Endothelial cell of umbilical vein (primary cell): ENCODE data around the gene ATP2C2. TPM values are rescaled to one million over a fixed set of nuclear protein-coding genes. Genes with fewer than 3 reads are reported as not detected.

Experiments
- BruUV-seq: library from RNA; stranded (reverse); fragments of 400-500 nt; replicated peaks from 2 replicates; lab custom pipeline; 2021; lab: Mats Ljungman, UMichigan
- CTCF ChIA-PET: fragments of 300-600, 350-600 bp; sonication (Branson Sonifier 250); formaldehyde crosslinking; loops from one replicate; lab custom pipeline; 2021; ENCODE audit warnings: antibody characterized with exemption, inconsistent platforms; lab: Charles Lee
- POLR2A ChIA-PET: fragments of 300-600, 350-600 bp; sonication (Branson Sonifier 250); formaldehyde crosslinking; loops from one replicate; lab custom pipeline; 2021; ENCODE audit warnings: antibody characterized with exemption, inconsistent platforms; lab: Charles Lee
- DNase-seq: peaks from one replicate; pipeline ENCODE4 v3.0.0-alpha.2; 2011; ENCODE audit warnings: low read depth, low spot score
- FAIRE-seq: peaks from 2 replicates; lab custom pipeline; 2011; peaks lifted over from hg19 to GRCh38; lab: Jason Lieb, UNC
- H2AFZ ChIP-seq: 2 replicates; pipeline ENCODE4 v1.6.0; 2012; ENCODE audit warnings: low read depth, low read length, control low read depth, inconsistent platforms
- H3K27ac ChIP-seq: 2 replicates; pipeline ENCODE4 v1.5.1; 2011; ENCODE audit warnings: low read depth, mild to moderate bottlenecking, control low read depth, low read length, moderate library complexity; ENCODE audit not compliant: insufficient read depth
- H3K27me3 ChIP-seq, 2 experiments: 2 replicates each; pipeline versions ENCODE4 v1.6.0 to v1.6.1; 2011; ENCODE audit warnings: low read length in 2 of 2, mixed read lengths in 1 of 2; ENCODE audit not compliant: control insufficient read depth in 2 of 2, insufficient read depth in 2 of 2
- H3K36me3 ChIP-seq, 2 experiments: 2 replicates in 1 of 2; 3 replicates in 1 of 2; pipeline ENCODE4 v1.5.1; 2011; ENCODE audit warnings: low read length in 2 of 2, mild to moderate bottlenecking in 1 of 2, moderate library complexity in 1 of 2; ENCODE audit not compliant: control insufficient read depth in 2 of 2, insufficient read depth in 2 of 2; ENCODE audit errors: extremely low read depth in 1 of 2
- H3K4me1 ChIP-seq: 3 replicates; pipeline ENCODE4 v1.5.1; 2011; ENCODE audit warnings: mild to moderate bottlenecking, low read length; ENCODE audit not compliant: control insufficient read depth, insufficient read depth; ENCODE audit errors: extremely low read depth
- H3K4me2 ChIP-seq: 2 replicates; pipeline ENCODE4 v1.6.1; 2011; ENCODE audit warnings: low read length, control low read depth, mixed read lengths; ENCODE audit not compliant: insufficient read depth
- H3K4me3 ChIP-seq, 3 experiments: fragments of 200-600 bp in 1 of 3; sonication (generic), shearing (Covaris generic) in 1 of 3; replicated peaks in 1 of 3; 2 replicates each; pipeline ENCODE4 v1.5.1; 2011 to 2016; ENCODE audit warnings: control low read depth in 3 of 3, low read length in 3 of 3, mild to moderate bottlenecking in 2 of 3, inconsistent platforms in 1 of 3, low read depth in 1 of 3, moderate library complexity in 1 of 3; ENCODE audit not compliant: insufficient read depth in 1 of 3
- H3K79me2 ChIP-seq: 2 replicates; pipeline ENCODE4 v1.6.0; 2012; ENCODE audit warnings: low read length, inconsistent platforms; ENCODE audit not compliant: control insufficient read depth, insufficient read depth
- H3K9ac ChIP-seq: replicated peaks from 2 replicates; pipeline ENCODE3; 2011; ENCODE audit warnings: low read length, control low read depth; ENCODE audit not compliant: insufficient read depth; ENCODE audit errors: extremely low read depth
- H3K9me1 ChIP-seq: replicated peaks from 3 replicates; pipeline ENCODE4 v1.6.0; 2011; ENCODE audit warnings: mild to moderate bottlenecking, low read length; ENCODE audit not compliant: control insufficient read depth, insufficient read depth; ENCODE audit errors: extremely low read depth
- H3K9me3 ChIP-seq: replicated peaks from 2 replicates; pipeline ENCODE4 v1.5.1; 2012; ENCODE audit warnings: low read length, inconsistent platforms; ENCODE audit not compliant: control insufficient read depth, insufficient read depth
- H4K20me1 ChIP-seq: replicated peaks from 2 replicates; pipeline ENCODE3; 2011; ENCODE audit warnings: mild to moderate bottlenecking, low read length; ENCODE audit not compliant: control insufficient read depth, insufficient read depth; ENCODE audit errors: extremely low read depth
- CTCF ChIP-seq, 2 donors: IDR thresholded peaks; 1 replicate in 1 of 2; 2 replicates in 1 of 2; pipeline ENCODE4 v1.5.1; 2011; ENCODE audit warnings: low read length in 2 of 2, mild to moderate bottlenecking in 2 of 2, moderate library complexity in 2 of 2, control low read depth in 1 of 2, inconsistent platforms in 1 of 2, low read depth in 1 of 2; ENCODE audit not compliant: insufficient read depth in 1 of 2; ENCODE audit errors: extremely low read depth in 1 of 2
- EZH2 ChIP-seq: IDR thresholded peaks from 2 replicates; pipeline ENCODE4 v1.6.1; 2012; ENCODE audit warnings: borderline replicate concordance, low read depth, mild to moderate bottlenecking, moderate library complexity, low read length, inconsistent platforms; ENCODE audit not compliant: severe bottlenecking
- FOS ChIP-seq: IDR thresholded peaks from 2 replicates; pipeline ENCODE4 v1.6.1; 2011; ENCODE audit warnings: mild to moderate bottlenecking, low read length, moderate library complexity, borderline replicate concordance; ENCODE audit not compliant: insufficient read depth
- GATA2 ChIP-seq: IDR thresholded peaks from 2 replicates; pipeline ENCODE4 v1.7.0; 2011; ENCODE audit warnings: low read depth, mild to moderate bottlenecking, moderate library complexity, mixed read lengths, low read length; ENCODE audit not compliant: insufficient read length, insufficient read depth
- JUN ChIP-seq: IDR thresholded peaks from 2 replicates; pipeline ENCODE4 v1.6.1; 2011; ENCODE audit warnings: borderline replicate concordance, low read depth; ENCODE audit not compliant: insufficient read length, insufficient read depth
- MYC ChIP-seq: IDR thresholded peaks from one replicate; pipeline ENCODE4 v1.6.1; 2011; ENCODE audit warnings: mild to moderate bottlenecking, low read depth, low read length
- POLR2A ChIP-seq: IDR thresholded peaks from 2 replicates; pipeline ENCODE4 v1.6.1; 2012; ENCODE audit warnings: low read depth, mild to moderate bottlenecking, control low read depth, low read length
- POLR2AphosphoS5 ChIP-seq: IDR thresholded peaks from 2 replicates; pipeline ENCODE4 v1.6.1; 2012; ENCODE audit warnings: low read depth, mild to moderate bottlenecking, control low read depth, low read length, moderate library complexity; ENCODE audit not compliant: insufficient read depth
- dilution Hi-C: fragments of 300-500 bp; cut with MboI; formaldehyde crosslinking; loops from one replicate; pipeline ENCODE4 v1.15.0; 2019; ENCODE audit warnings: low sequenced_read_pairs; ENCODE audit not compliant: extremely low pct_ligation_motif_present
- intact Hi-C: fragments of 100-400 bp; cut with micrococcal nuclease; formaldehyde crosslinking; loops from one replicate; pipeline ENCODE4 v1.10.0; 2022
- polyA plus RNA-seq, 4 experiments: library from polyadenylated mRNA; depleted of rRNA in 3 of 4; stranded (reverse) in 3 of 4; unstranded in 1 of 4; fragments of >200 nt; gene quantifications; 2 replicates each; pipeline versions ENCODE4 v1.2.1 to v1.2.3, GENCODE V29; 2011 to 2012; ENCODE audit warnings: missing spikeins in 1 of 4
- total RNA-seq: library from RNA; stranded (reverse); gene quantifications from 2 replicates; pipeline ENCODE4 v1.2.3, GENCODE V29; 2021
- TF ChIP-seq, protein P1 (sequence below): IDR thresholded peaks from 2 replicates; pipeline ENCODE4 v1.6.1; 2011; ENCODE audit not compliant: insufficient read depth, insufficient read length

Gene ATP2C2
- total and polyA plus RNA-seq, 2 donors (not counting 3 experiments of a cell fraction or from before 2014, with no cell fraction given): not detected

DNA sequence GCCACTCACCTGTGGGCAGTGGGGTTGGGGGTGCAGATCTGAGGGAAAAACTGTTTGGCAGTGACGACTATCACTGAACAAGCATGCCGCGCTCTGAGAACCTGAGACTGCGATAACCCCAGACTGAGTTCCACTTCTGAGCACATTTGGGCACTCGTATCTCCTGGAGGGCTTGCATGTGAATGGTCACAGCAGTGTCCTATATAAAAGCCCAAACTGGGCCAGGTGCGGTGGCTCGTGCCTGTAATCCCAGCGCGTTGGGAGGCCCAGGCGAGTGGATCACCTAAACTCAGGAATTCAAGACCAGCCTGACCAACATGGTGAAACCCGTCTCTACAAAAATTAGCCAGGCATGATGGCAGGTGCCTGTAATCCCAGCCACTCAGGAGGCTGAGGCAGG is 18.7 kb downstream of the ATP2C2 start:
- Histone ChIP-seq H3K9me3 (no peaks in the 10 kb centered on the region), H4K20me1 (no peaks in the 10 kb centered on the region), H3K27ac (no peak overlapping the region), H3K36me3 (no peaks in the 10 kb centered on the region), H3K4me1 (no peaks in the 10 kb centered on the region), H3K9me1 (no peaks in the 10 kb centered on the region), H3K9ac (no peak overlapping the region), H3K4me3 (no peak overlapping the region), H3K27me3 (no peaks in the 10 kb centered on the region), H2AFZ (no peak overlapping the region), H3K4me2 (no peak overlapping the region), H3K79me2 (no peaks in the 10 kb centered on the region)
- intact Hi-C loops (no loop called here), dilution Hi-C loops (no loop called here)
- CTCF ChIA-PET: no interaction called here
- FAIRE-seq (no peak), DNase-seq (no peak)
- POLR2A ChIA-PET: no interaction called here
- BruUV-seq: no TSS peak
- no peak for TF ChIP-seq EZH2
- TF ChIP-seq MYC: no peak
- no peak for TF ChIP-seq POLR2AphosphoS5
- TF ChIP-seq CTCF (IDR thresholded peaks at IDR 0.05; ENCODE audit: extremely low read depth in 1 of 2, insufficient read depth in 1 of 2, low read depth in 1 of 2, low read length in 2 of 2): no peak
- no peak for TF ChIP-seq JUN
- TF ChIP-seq GATA2: no peak
- TF ChIP-seq FOS: no peak
- no peak for TF ChIP-seq POLR2A
- TF ChIP-seq, protein P1, sequence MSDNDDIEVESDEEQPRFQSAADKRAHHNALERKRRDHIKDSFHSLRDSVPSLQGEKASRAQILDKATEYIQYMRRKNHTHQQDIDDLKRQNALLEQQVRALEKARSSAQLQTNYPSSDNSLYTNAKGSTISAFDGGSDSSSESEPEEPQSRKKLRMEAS: no peak
